A673 (cell line): ENCODE measurements around the gene DPP7.

Experiments used
- CTCF ChIP-seq: fragments of 300-800, 200-600 bp; sonication (generic); conservative IDR thresholded peaks from 2 replicates; pipeline ENCODE4 v1.5.1; 2017; ENCODE audit warnings: low read depth, mild to moderate bottlenecking, antibody characterized with exemption, low read length, moderate library complexity, mixed read lengths
- EZH2 ChIP-seq: fragments of 200-600 bp; sonication (generic); IDR thresholded peaks from 2 replicates; pipeline ENCODE4 v1.6.1; 2017; ENCODE audit warnings: borderline replicate concordance, low read depth, mild to moderate bottlenecking, mixed read lengths, antibody characterized with exemption, low read length; ENCODE audit not compliant: poor library complexity, severe bottlenecking

GRCh38 chr9:137070201-137070905, 44.2 kb downstream of the DPP7 start, which contains the start of gene SAPCD2:
- no peak for TF ChIP-seq CTCF
- no peak for TF ChIP-seq EZH2
